GM18873 (cell line): ENCODE measurements around the gene PAFAH1B2.
"Not testable (repeated sequence)": the region's sequence is repeated elsewhere in the genome, so short reads cannot be mapped to it uniquely, and the experiment has no call there.

ENCODE experiments used
- ATAC-seq: cut with Tn5 transposase; IDR thresholded peaks from one replicate; pipeline ENCODE4 v1.9.1; 2021; ENCODE audit warnings: mild to moderate bottlenecking, moderate library complexity, moderate number of reproducible peaks; ENCODE audit not compliant: unreplicated experiment, low FRiP score

Gene PAFAH1B2

GRCh38 chr11:117171404-117172061, 27.4 kb downstream of the PAFAH1B2 start:
- no peak for ATAC-seq

- no peak for ATAC-seq
These were observed 28.8 kb downstream of the PAFAH1B2 start for GRCh38 chr11:117172724-117173421.

- ATAC-seq: no peak
These were observed 31.0 kb downstream of the PAFAH1B2 start for GRCh38 chr11:117175104-117175503.

- no peak for ATAC-seq
These were observed 31.7 kb downstream of the PAFAH1B2 start for GRCh38 chr11:117175781-117176180.

- no peak for ATAC-seq
These were observed 32.1 kb downstream of the PAFAH1B2 start for GRCh38 chr11:117176186-117176585.

GRCh38 chr11:117177534-117178209, 33.6 kb downstream of the PAFAH1B2 start:
- ATAC-seq: no peak

DNA sequence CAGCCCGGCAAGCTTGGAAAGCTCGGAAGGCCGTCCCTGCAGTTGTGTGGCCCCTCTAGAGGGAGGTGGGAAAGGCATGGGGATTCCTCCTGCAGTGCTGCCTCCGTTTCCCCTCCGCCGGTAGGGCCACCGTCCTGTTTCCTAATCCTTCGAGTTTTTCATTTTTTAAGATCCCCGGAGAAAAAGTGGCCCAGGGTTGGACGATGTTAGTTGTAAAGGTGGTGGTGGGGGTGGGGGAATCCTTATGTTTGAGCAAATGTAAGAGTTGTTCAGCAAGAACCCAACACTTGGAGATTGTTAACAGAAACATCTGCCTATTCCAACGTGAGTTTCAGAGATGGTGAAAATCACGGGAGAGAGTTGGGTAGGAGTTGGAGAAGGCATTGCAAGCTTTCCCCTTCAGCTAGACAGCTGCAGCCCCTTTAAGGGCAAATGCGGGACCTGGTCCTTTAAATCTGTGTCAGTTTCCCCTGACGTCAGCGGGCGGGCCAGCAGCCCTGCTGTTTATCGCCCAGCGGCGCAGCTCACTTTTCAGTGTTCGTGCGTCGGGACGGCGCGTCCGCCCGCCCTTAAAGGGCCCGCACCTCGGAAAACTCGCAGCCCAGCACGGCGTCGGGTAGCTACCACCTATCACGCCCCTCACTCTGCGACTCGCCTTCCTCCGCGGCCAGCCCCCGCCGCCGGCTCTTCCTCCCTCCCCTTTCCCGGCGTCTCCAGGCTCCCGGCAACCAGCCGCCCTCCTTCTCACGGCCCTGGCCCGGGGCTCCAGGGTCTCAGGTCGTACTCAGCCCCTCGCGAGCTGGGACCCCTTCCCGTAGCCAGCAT, 34.3 kb downstream of the PAFAH1B2 start, which contains the start of gene SIDT2:
SIDT2 (plus strand) TSS at position 534 of the 825 bp plus-strand sequence. CDS start 521 bp downstream, outside the sequence.
- peak; percentile 87 for ATAC-seq

DNA sequence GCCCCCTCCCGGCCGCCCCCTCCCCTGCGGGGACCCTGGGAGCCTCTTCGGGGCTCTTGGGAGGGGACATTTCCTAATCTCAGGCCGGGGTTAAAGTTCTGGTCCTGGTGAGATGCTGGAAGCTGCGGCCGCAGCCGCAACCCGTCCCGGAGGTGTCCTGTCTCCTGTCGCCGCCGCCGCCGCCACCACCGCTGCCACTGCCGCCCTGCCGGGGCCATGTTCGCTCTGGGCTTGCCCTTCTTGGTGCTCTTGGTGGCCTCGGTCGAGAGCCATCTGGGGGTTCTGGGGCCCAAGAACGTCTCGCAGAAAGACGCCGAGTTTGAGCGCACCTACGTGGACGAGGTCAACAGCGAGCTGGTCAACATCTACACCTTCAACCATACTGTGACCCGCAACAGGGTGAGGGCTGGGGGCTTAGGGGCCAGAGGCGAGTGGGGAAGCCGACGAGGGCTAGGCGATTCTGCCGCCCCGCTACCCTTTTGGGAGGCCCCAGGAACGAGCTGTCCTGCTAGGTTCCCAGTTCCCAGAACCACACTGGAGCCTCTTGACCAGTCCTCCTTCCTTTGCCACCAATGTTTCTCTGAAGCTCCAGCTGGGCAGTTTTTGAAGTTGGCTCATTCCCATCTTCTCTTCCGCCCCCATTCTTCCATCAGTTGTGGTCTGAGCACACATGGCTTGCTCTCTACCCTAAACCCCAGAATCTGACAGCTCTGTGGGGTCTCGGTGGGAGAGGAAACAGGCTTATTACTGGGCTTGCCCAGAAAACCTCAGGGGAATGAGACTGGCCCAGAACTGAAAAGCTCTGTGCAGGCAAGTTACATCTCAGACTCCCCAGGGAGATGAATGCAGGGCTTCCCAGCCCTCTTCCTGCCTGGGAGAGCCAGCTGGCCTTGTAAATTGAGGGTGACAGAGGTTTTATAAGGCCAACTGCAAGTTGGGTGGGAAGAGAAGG, 35.2 kb downstream of the PAFAH1B2 start:
- ATAC-seq: peak; percentile 7

GRCh38 chr11:117180020-117180419, 35.9 kb downstream of the PAFAH1B2 start:
- no peak for ATAC-seq

- no peak for ATAC-seq
These were observed 36.8 kb downstream of the PAFAH1B2 start for GRCh38 chr11:117180661-117181585.

GRCh38 chr11:117181586-117182550, 37.8 kb downstream of the PAFAH1B2 start:
- ATAC-seq: no peak

- no peak for ATAC-seq
These were observed 38.5 kb downstream of the PAFAH1B2 start for GRCh38 chr11:117182551-117182935.

DNA sequence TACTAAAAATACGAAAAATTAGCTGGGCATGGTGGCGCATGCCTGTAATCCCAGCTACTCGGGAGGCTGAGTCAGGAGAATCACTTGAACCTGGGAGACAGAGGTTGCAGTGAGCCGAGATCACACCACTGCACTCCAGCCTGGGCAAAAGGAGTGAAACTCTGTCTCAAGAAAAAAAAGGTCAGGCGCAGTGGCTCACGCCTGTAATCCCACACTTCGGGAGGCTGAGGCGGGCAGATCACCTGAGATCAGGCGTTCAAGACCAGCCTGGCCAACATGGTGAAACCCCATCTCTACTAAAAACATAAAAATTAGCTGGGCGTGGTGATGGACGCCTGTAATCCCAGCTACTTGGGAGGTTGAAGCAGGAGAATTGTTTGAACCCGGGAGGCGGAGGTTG, 39.1 kb downstream of the PAFAH1B2 start:
- not testable (repeated sequence) for ATAC-seq

- ATAC-seq: no peak
These were observed 39.8 kb downstream of the PAFAH1B2 start for GRCh38 chr11:117183724-117184349.

GRCh38 chr11:117185736-117186430, 41.8 kb downstream of the PAFAH1B2 start:
- ATAC-seq: no peak

DNA sequence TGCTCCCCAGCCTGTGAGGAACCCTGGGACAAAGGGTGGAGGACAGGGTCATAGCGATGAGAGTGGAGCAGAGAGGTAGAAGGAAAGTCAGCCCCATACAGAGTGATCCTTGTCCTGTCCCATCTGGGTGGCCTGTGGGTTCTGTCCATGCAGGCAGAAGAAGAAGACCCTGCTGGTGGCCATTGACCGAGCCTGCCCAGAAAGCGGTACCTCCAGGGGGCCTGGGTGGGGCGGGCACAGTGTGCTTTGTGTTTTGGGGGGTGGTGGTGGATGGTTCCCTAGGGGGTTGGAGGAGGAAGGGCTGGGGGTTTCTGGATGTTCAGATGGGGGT, 42.3 kb downstream of the PAFAH1B2 start:
- no peak for ATAC-seq
